ENCODE results near the gene ZNF792. TPM values are rescaled to one million over a fixed set of nuclear protein-coding genes. Genes with fewer than 3 reads are reported as not detected.

Gene ZNF792
- polyA plus RNA-seq, 1 experiment, result 4.0 TPM

DNA sequence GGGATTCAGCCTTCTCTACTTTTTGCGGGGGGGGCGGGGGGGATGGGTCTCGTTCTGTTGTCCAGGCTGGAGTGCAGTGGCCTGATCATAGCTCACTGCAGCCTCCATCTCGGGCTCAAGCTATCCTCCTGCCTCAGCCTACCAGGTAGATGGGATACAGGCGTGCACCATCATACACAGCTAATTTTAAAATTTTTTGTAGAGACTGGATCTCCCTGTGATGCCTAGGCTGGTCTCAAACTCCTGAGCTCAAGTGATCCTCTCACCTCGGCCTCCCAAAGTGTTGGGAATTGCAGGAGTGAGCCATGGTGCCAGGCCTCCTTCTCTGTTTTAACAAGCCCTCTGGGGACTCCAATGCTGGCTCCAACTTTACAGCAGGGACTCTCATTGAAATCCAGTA lies 569 bp upstream of the ZNF792 start:
- CTCF ChIA-PET, result interaction anchor here (1.1 kb wide), 1 partner anchor 8 kb away, joined by 4 read pairs; no protein-coding TSS in a partner anchor
- POLR2A ChIA-PET, result no interaction called here
- Histone ChIP-seq H3K4me3 (ENCODE audit: low read depth, low read length) (no peak overlapping the region), H3K9me3 (ENCODE audit: control insufficient read depth, insufficient read depth, low read length) (peaks cover 33% of the 10 kb centered on the region), H3K27ac (ENCODE audit: low read depth, low read length) (no peak overlapping the region), H3K27me3 (ENCODE audit: control insufficient read depth, insufficient read depth, low read length) (peaks cover 5% of the 10 kb centered on the region)
- TF ChIP-seq, protein P1, sequence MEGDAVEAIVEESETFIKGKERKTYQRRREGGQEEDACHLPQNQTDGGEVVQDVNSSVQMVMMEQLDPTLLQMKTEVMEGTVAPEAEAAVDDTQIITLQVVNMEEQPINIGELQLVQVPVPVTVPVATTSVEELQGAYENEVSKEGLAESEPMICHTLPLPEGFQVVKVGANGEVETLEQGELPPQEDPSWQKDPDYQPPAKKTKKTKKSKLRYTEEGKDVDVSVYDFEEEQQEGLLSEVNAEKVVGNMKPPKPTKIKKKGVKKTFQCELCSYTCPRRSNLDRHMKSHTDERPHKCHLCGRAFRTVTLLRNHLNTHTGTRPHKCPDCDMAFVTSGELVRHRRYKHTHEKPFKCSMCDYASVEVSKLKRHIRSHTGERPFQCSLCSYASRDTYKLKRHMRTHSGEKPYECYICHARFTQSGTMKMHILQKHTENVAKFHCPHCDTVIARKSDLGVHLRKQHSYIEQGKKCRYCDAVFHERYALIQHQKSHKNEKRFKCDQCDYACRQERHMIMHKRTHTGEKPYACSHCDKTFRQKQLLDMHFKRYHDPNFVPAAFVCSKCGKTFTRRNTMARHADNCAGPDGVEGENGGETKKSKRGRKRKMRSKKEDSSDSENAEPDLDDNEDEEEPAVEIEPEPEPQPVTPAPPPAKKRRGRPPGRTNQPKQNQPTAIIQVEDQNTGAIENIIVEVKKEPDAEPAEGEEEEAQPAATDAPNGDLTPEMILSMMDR (IDR thresholded peaks at IDR 0.05; ENCODE audit: low read depth, low read length), result no peak
- DNase-seq (ENCODE audit: low read depth, low spot score), result no peak

DNA sequence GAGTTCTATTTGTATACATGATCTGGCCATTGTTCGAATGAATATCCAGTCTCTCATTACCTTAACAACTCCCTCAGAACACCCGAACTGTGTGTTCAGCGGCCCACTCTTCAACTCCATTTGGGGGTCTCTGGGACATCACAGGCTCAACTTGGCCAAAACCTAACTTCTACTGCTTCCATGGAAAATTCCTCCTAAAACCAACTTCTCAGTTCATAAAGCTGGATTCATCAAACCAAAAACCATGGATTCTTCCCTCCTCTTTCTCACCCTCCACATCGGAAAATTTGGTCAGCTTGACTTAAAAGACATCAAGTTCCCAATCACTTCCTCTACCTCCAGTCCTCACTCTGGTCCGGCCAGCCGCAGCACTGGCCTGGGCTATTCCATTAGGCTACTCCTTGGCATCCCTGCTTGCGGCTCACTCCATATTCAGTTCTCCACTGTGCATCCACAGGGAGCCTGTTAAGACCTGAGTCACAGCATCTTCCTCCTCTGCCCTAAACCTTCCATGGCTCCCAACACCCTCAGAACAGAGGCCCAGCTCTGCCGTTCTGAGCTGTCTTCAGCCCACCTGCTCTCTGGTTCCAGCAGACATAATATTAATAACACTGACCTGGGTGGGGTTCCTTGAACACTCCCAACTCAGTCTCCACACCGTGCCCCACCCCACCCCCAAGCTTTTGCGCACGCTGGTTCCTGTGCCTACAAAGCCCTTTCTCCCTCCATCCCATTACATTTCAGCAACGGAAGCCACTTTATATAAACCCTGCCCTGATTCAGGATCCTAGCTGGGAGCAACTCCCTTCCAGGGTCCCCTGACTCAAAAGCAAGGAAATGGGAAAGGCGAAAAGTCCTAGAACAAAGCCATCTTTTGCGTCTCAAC lies 1.1 kb downstream of the ZNF792 start:
- CTCF ChIA-PET, result interaction anchor here (1.8 kb wide), 1 partner anchor 10 kb away, joined by 10 read pairs; no protein-coding TSS in a partner anchor
- peak overlapping the region; percentile 81 for H3K4me3 ChIP-seq (ENCODE audit: low read depth, low read length)
- H3K27ac ChIP-seq (ENCODE audit: low read depth, low read length), result no peak overlapping the region
- H3K9me3 ChIP-seq (ENCODE audit: control insufficient read depth, insufficient read depth, low read length), result peaks cover 45% of the 10 kb centered on the region
- peaks cover 5% of the 10 kb centered on the region for H3K27me3 ChIP-seq (ENCODE audit: control insufficient read depth, insufficient read depth, low read length)
- TF ChIP-seq, protein P1 (IDR thresholded peaks at IDR 0.05; ENCODE audit: low read depth, low read length), result no peak
- DNase-seq (ENCODE audit: low read depth, low spot score), result no peak
- POLR2A ChIA-PET, result interaction anchor here (1.6 kb wide), 1 partner anchor 36 kb away, joined by 4 read pairs; the partner anchor contains the start of gene ZNF30

DNA sequence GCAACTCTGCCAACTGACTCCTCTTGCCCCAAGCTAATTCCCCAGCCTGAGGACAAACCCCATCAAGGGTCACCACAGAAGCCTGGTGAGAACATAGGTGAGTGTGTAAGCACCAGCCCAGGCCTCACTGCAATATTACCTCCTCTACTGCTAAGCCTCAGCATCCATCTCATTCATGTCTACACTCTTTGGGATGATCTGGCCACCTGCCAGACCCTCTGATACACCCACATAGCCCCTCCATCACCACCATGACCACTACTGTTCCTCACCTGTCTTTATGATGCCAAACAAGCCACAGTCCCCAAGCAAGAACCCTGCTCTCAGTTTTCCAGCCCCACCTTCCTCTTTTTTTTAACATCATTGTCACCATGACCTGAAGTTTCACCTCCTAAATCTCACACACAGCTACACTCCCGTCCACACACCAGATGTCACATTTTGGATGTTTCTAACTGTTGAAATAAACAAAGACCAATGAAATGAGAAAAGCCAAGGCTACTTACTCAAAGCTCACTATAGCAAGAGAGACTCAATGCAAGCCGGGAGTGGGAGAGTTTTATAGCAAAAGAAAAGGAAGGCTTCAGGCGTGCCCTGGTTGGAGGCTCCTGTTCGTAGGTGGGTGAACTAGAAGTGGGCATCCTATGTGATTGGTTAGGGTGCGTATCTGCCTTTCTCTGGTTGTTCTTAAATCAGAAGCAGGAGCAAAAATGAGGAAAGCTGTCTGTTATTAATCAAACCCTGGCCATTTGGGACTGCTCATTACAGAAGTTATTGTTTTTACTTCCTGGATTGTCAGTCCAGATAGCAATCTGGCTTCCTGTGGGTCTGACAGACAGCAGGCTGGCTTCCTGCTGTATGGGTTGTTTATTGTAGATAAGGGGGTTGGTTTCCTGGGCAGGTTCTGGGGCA lies 2.0 kb downstream of the ZNF792 start:
- Histone ChIP-seq H3K27me3 (ENCODE audit: control insufficient read depth, insufficient read depth, low read length) (no peaks in the 10 kb centered on the region), H3K27ac (ENCODE audit: low read depth, low read length) (no peak overlapping the region), H3K4me3 (ENCODE audit: low read depth, low read length) (peak overlapping the region; percentile 81), H3K9me3 (ENCODE audit: control insufficient read depth, insufficient read depth, low read length) (peaks cover 48% of the 10 kb centered on the region)
- ChIA-PET POLR2A (interaction anchor here (1.6 kb wide), 1 partner anchor 35 kb away, joined by 4 read pairs; the partner anchor contains the start of gene ZNF30), CTCF (interaction anchor here (1.8 to 2.2 kb wide), 2 partner anchors 10 to 11 kb away, joined by 10 to 14 read pairs; no protein-coding TSS in a partner anchor)
- TF ChIP-seq, protein P1 (IDR thresholded peaks at IDR 0.05; ENCODE audit: low read depth, low read length), result no peak
- no peak for DNase-seq (ENCODE audit: low read depth, low spot score)

DNA sequence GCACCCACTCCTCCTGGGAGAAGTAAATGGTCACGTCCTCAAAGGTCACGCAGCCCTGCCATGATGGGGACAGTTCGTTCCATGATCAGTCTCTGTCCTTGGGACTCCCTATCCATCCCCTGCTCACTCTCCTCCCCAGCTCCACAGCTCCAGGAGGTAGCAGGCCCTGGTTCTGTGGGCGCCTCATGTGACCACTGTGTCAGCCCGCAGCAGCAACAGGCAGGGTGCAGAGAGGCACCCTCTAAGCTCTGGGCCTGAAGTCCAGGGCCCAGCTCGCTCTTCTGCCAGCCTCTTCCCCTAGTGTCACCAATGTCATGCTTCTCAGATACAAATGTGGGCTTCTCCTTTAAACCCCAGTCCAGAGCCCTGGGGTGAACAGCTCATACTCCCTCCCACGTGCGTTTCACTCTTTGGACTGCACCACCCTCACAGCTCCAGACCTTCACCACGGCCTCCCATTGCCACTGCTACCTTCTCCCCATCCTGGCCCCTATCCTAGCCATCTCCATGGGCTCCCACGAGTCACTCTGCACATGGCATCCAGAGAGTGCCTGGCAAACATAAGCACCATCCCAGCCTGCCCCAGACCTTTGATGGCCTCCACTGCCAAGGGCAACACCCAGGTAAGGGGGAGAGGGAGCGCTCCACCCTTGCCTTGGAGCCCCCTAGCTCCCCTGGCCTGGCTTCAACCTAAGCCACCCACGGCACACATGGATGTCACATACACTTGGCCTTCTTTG lies 2.9 kb downstream of the ZNF792 start:
- DNase-seq (ENCODE audit: low read depth, low spot score), result no peak
- POLR2A ChIA-PET, result no interaction called here
- H3K9me3 ChIP-seq (ENCODE audit: control insufficient read depth, insufficient read depth, low read length), result peaks cover 54% of the 10 kb centered on the region
- H3K27me3 ChIP-seq (ENCODE audit: control insufficient read depth, insufficient read depth, low read length), result no peaks in the 10 kb centered on the region
- TF ChIP-seq, protein P1 (IDR thresholded peaks at IDR 0.05; ENCODE audit: low read depth, low read length), result no peak
- CTCF ChIA-PET, result interaction anchor here (2.2 kb wide), 1 partner anchor 11 kb away, joined by 14 read pairs; no protein-coding TSS in a partner anchor
- no peak overlapping the region for H3K27ac ChIP-seq (ENCODE audit: low read depth, low read length)
- no peak overlapping the region for H3K4me3 ChIP-seq (ENCODE audit: low read depth, low read length)

Data from AG04450 (cell line).